ENCODE measurements around the gene HSD17B12. TPM values are rescaled to one million over a fixed set of nuclear protein-coding genes. Genes with fewer than 3 reads are reported as not detected.
"Not testable (repeated sequence)": the region's sequence is repeated elsewhere in the genome, so short reads cannot be mapped to it uniquely, and the experiment has no call there.

HSD17B12 gene
- total RNA-seq, 3 donors from 2014 or later = 36.1 to 48.9 (median 47.2) TPM

GRCh38 chr11:43676933-43677332, 3.6 kb upstream of the HSD17B12 start:
- intact Hi-C loops (cut with DNase I; ENCODE audit: low total_unique reads) = no loop called here
- H3K27me3 ChIP-seq = no peaks in the 10 kb centered on the region
- TF ChIP-seq POLR2A (IDR thresholded peaks at IDR 0.05) (no peak), CTCF (IDR thresholded peaks at IDR 0.05) (no peak), POLR2AphosphoS5 (IDR thresholded peaks at IDR 0.05) (no peak)
- no peak for DNase-seq (ENCODE audit: low spot score in 2 of 2)
- peaks cover 0 to 5% of the 10 kb centered on the region in 2 donors for H3K4me1 ChIP-seq
- no peaks in the 10 kb centered on the region for H3K9me3 ChIP-seq
- no peak overlapping the region for H3K4me3 ChIP-seq
- H3K27ac ChIP-seq = no peak overlapping the region
- H3K36me3 ChIP-seq = no peaks in the 10 kb centered on the region

- no peaks in the 10 kb centered on the region for H3K27me3 ChIP-seq
- intact Hi-C loops (cut with DNase I; ENCODE audit: low total_unique reads) = no loop called here
- H3K4me1 ChIP-seq = peaks cover 0 to 5% of the 10 kb centered on the region in 2 donors
- H3K36me3 ChIP-seq = no peaks in the 10 kb centered on the region
- TF ChIP-seq POLR2A (IDR thresholded peaks at IDR 0.05) = no peak
- no peak for TF ChIP-seq CTCF (IDR thresholded peaks at IDR 0.05)
- TF ChIP-seq POLR2AphosphoS5 (IDR thresholded peaks at IDR 0.05) = no peak
- no peak for DNase-seq (ENCODE audit: low spot score in 2 of 2)
- H3K4me3 ChIP-seq = peak overlapping the region; percentile 67 to 90 (median 85)
- no peaks in the 10 kb centered on the region for H3K9me3 ChIP-seq
- H3K27ac ChIP-seq = peak overlapping the region; percentile 94 to 96
Observed at GRCh38 chr11:43681401-43681942, 934 bp downstream of the HSD17B12 start.

GRCh38 chr11:43682081-43682480, 1.5 kb downstream of the HSD17B12 start:
- H3K27ac ChIP-seq; H3K4me1 ChIP-seq; DNase-seq (ENCODE audit: low spot score in 2 of 2); H3K36me3 ChIP-seq; H3K9me3 ChIP-seq; H3K27me3 ChIP-seq; intact Hi-C loops (cut with DNase I; ENCODE audit: low total_unique reads): not testable (repeated sequence)
- H3K4me3 ChIP-seq = peak overlapping the region in 2 of 3 donors; percentile 85 to 90

- no peaks in the 10 kb centered on the region for H3K9me3 ChIP-seq
- H3K36me3 ChIP-seq = no peaks in the 10 kb centered on the region
- TF ChIP-seq POLR2AphosphoS5 (IDR thresholded peaks at IDR 0.05) = no peak
- no peak for TF ChIP-seq POLR2A (IDR thresholded peaks at IDR 0.05)
- TF ChIP-seq CTCF (IDR thresholded peaks at IDR 0.05) = no peak
- H3K27ac ChIP-seq = no peak overlapping the region
- no peak for DNase-seq (ENCODE audit: low spot score in 2 of 2)
- peaks cover 0 to 5% of the 10 kb centered on the region in 2 donors for H3K4me1 ChIP-seq
- no peaks in the 10 kb centered on the region for H3K27me3 ChIP-seq
- intact Hi-C loops (cut with DNase I; ENCODE audit: low total_unique reads) = no loop called here
- H3K4me3 ChIP-seq = no peak overlapping the region
Observed at GRCh38 chr11:43685440-43685839, 4.9 kb downstream of the HSD17B12 start.

GRCh38 chr11:43686207-43686606, 5.7 kb downstream of the HSD17B12 start:
- H3K36me3 ChIP-seq = no peaks in the 10 kb centered on the region
- intact Hi-C loops (cut with DNase I; ENCODE audit: low total_unique reads) = no loop called here
- peaks cover 0 to 5% of the 10 kb centered on the region in 2 donors for H3K4me1 ChIP-seq
- no peak overlapping the region for H3K27ac ChIP-seq
- DNase-seq (ENCODE audit: low spot score in 2 of 2) = no peak
- TF ChIP-seq POLR2AphosphoS5 (IDR thresholded peaks at IDR 0.05) (no peak), CTCF (IDR thresholded peaks at IDR 0.05) (no peak), POLR2A (IDR thresholded peaks at IDR 0.05) (no peak)
- no peak overlapping the region for H3K4me3 ChIP-seq
- no peaks in the 10 kb centered on the region for H3K9me3 ChIP-seq
- H3K27me3 ChIP-seq = no peaks in the 10 kb centered on the region

Data from breast epithelium (tissue), 4 donors.